ENCODE data around the gene IPO9.

- TF ChIP-seq EZH2phosphoT487 (IDR thresholded peaks at IDR 0.05; ENCODE audit: borderline replicate concordance) (no peak), POLR2AphosphoS5 (IDR thresholded peaks at IDR 0.05; ENCODE audit: low read depth, low read length) (no peak), CTCF (IDR thresholded peaks at IDR 0.05 in 2 of 3, conservative IDR thresholded peaks at IDR 0.05 in 1 of 3; ENCODE audit: borderline replicate concordance in 1 of 3, insufficient read depth in 1 of 3, low read depth in 2 of 3, low read length in 2 of 3) (peak; percentile 97 to 99 (median 98)), ELF1 (IDR thresholded peaks at IDR 0.05; ENCODE audit: borderline replicate concordance, low read depth) (no peak), SIN3A (IDR thresholded peaks at IDR 0.05; ENCODE audit: low read depth) (no peak), ZBTB33 (IDR thresholded peaks at IDR 0.05; ENCODE audit: extremely low read depth, insufficient replicate concordance, low read length) (no peak), EZH2 (IDR thresholded peaks at IDR 0.05) (no peak)
These were observed 36.2 kb upstream of the IPO9 start for GRCh38 chr1:201792534-201793305.
